Vagina (tissue), 2 donors: ENCODE measurements around the gene PELI2.

Source experiments
- POLR2A ChIP-seq, 2 donors: fragments of 450-650 bp; IDR thresholded peaks; one replicate each; pipeline ENCODE4 v1.6.1; 2017; ENCODE audit warnings: antibody characterized with exemption in 2 of 2, mild to moderate bottlenecking in 2 of 2, moderate library complexity in 2 of 2
- POLR2AphosphoS5 ChIP-seq, 2 donors: sonication (generic); formaldehyde crosslinking; IDR thresholded peaks; one replicate each; pipeline ENCODE4 v1.9.0; 2017; ENCODE audit warnings: antibody characterized with exemption in 2 of 2, mild to moderate bottlenecking in 2 of 2, low read depth in 1 of 2; ENCODE audit not compliant: insufficient read depth in 1 of 2
- TF ChIP-seq, protein P1 (sequence below), 3 experiments: fragments of 450-650 bp in 2 of 3; fragments of 200-600 bp in 1 of 3; sonication (generic) in 1 of 3; IDR thresholded peaks; one replicate each; pipeline ENCODE4 v1.5.1; 2017 to 2019; ENCODE audit warnings: antibody characterized with exemption in 3 of 3, mild to moderate bottlenecking in 2 of 3, moderate library complexity in 2 of 3

DNA sequence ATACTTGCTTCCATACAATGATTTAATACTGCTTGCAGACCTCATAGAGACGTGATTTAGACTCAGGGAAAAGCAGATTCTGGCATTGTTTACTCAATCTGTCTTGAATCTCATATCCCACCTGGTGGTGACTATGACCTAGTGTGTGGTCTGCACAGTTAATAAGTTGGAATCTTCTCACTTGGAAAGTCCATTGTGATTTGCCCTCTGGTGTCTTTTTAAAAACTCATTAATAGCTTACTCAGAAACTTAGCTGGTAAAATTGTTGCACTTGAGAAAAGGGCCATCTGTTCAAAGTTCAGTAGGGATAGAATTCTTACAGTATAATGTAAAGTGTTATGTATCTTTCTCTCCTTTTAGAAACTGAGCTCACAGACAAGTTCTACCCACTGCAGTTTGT is 106.0 kb downstream of the PELI2 start:
- TF ChIP-seq POLR2A (IDR thresholded peaks at IDR 0.05) (no peak), POLR2AphosphoS5 (IDR thresholded peaks at IDR 0.05; ENCODE audit: insufficient read depth in 1 of 2, low read depth in 1 of 2) (no peak)
- TF ChIP-seq, protein P1, sequence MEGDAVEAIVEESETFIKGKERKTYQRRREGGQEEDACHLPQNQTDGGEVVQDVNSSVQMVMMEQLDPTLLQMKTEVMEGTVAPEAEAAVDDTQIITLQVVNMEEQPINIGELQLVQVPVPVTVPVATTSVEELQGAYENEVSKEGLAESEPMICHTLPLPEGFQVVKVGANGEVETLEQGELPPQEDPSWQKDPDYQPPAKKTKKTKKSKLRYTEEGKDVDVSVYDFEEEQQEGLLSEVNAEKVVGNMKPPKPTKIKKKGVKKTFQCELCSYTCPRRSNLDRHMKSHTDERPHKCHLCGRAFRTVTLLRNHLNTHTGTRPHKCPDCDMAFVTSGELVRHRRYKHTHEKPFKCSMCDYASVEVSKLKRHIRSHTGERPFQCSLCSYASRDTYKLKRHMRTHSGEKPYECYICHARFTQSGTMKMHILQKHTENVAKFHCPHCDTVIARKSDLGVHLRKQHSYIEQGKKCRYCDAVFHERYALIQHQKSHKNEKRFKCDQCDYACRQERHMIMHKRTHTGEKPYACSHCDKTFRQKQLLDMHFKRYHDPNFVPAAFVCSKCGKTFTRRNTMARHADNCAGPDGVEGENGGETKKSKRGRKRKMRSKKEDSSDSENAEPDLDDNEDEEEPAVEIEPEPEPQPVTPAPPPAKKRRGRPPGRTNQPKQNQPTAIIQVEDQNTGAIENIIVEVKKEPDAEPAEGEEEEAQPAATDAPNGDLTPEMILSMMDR (IDR thresholded peaks at IDR 0.05): no peak
